Naive thymus-derived CD8-positive, alpha-beta T cell (primary cell): ENCODE measurements around the gene CYP24A1. TPM values are rescaled to one million over a fixed set of nuclear protein-coding genes. Genes with fewer than 3 reads are reported as not detected.

Experiments
- ATAC-seq, 2 donors: fragments of 150-1000 bp; cut with Tn5 transposase in 1 of 2; sonication (Bioruptor Pico), chemical (Tn5 transposase) in 1 of 2; 1 replicate in 1 of 2; 2 replicates in 1 of 2; pipeline ENCODE4 v1.10.0; 2021; ENCODE audit warnings: mild to moderate bottlenecking in 2 of 2, moderate library complexity in 2 of 2
- POLR2A ChIA-PET: fragments of 350-600 bp; sonication (Branson Sonifier 250); formaldehyde crosslinking; loops from one replicate; lab custom pipeline; 2021; ENCODE audit warnings: antibody characterized with exemption; lab: Charles Lee
- DNase-seq, 10 donors: peaks; one replicate each; pipeline versions ENCODE4 v3.0.0 to v3.0.0-alpha.2; 2020 to 2022
- H3K27ac Mint-ChIP-seq, 10 donors: one replicate each; pipeline ENCODE4 v1.8.0; 2020 to 2022; ENCODE audit warnings: mild to moderate bottlenecking in 10 of 10, mixed read lengths in 10 of 10, moderate library complexity in 4 of 10, inconsistent platforms in 1 of 10
- H3K27me3 Mint-ChIP-seq, 5 donors: one replicate each; pipeline ENCODE4 v1.8.0; 2021 to 2022; ENCODE audit warnings: mixed read lengths in 5 of 5
- H3K36me3 Mint-ChIP-seq, 3 donors: one replicate each; pipeline ENCODE4 v1.8.0; 2020 to 2022; ENCODE audit warnings: mixed read lengths in 3 of 3, mild to moderate bottlenecking in 2 of 3, inconsistent platforms in 1 of 3
- H3K4me1 Mint-ChIP-seq, 4 donors: one replicate each; pipeline ENCODE4 v1.8.0; 2021 to 2022; ENCODE audit warnings: mixed read lengths in 4 of 4
- H3K4me3 Mint-ChIP-seq, 10 donors: one replicate each; pipeline ENCODE4 v1.8.0; 2020 to 2022; ENCODE audit warnings: mild to moderate bottlenecking in 10 of 10, mixed read lengths in 10 of 10, moderate library complexity in 6 of 10, inconsistent platforms in 1 of 10
- H3K9me3 Mint-ChIP-seq, 9 donors: one replicate each; pipeline ENCODE4 v1.8.0; 2020 to 2022; ENCODE audit warnings: mixed read lengths in 9 of 9, mild to moderate bottlenecking in 3 of 9, inconsistent platforms in 1 of 9, moderate library complexity in 1 of 9
- polyA plus RNA-seq, 3 donors: library from polyadenylated mRNA; unstranded; fragments of 300-500 nt; fragmentation: Illumina TruSeq; gene quantifications; one replicate each; pipeline ENCODE4 v1.2.3, GENCODE V29; 2021
- total RNA-seq, 8 experiments: library from RNA in 2 of 8; stranded (reverse) in 2 of 8; gene quantifications; one replicate each; pipeline ENCODE4 v1.2.3 and lab custom pipeline; 2021 to 2026

The CYP24A1 gene
- total and polyA plus RNA-seq, 5 experiments from 2014 or later: 0.47 TPM; not detected in 4

GRCh38 chr20:54212226-54212625, 38.4 kb upstream of the CYP24A1 start:
- POLR2A ChIA-PET: interaction anchor here (0.6 to 1.4 kb wide), 2 partner anchors 9 to 156 kb away, joined by 3 to 4 read pairs; no protein-coding TSS in a partner anchor
- H3K36me3 Mint-ChIP-seq: peaks cover 0 to 38% (median 12%) of the 10 kb centered on the region in 3 donors
- no peak for ATAC-seq
- no peaks in the 10 kb centered on the region for H3K9me3 Mint-ChIP-seq
- H3K27me3 Mint-ChIP-seq: no peaks in the 10 kb centered on the region
- no peak overlapping the region for H3K4me3 Mint-ChIP-seq
- peaks cover 20 to 44% (median 40%) of the 10 kb centered on the region in 4 donors for H3K4me1 Mint-ChIP-seq
- H3K27ac Mint-ChIP-seq: no peak overlapping the region
- no peak for DNase-seq

- Mint-ChIP-seq H3K36me3 (peaks cover 0 to 14% (median 0%) of the 10 kb centered on the region in 3 donors), H3K27ac (peak overlapping the region in 8 of 10 donors; percentile 67 to 99 (median 87)), H3K4me3 (peak overlapping the region; percentile 76 to 96 (median 90)), H3K4me1 (peaks cover 19 to 42% (median 33%) of the 10 kb centered on the region in 4 donors), H3K27me3 (no peaks in the 10 kb centered on the region), H3K9me3 (no peaks in the 10 kb centered on the region)
- ATAC-seq: no peak
- POLR2A ChIA-PET: interaction anchor here (0.7 kb wide), 1 partner anchor 147 kb away, joined by 3 read pairs; no protein-coding TSS in a partner anchor
- DNase-seq: no peak
Measured at GRCh38 chr20:54209216-54209813, 35.5 kb upstream of the CYP24A1 start.

GRCh38 chr20:54208548-54209176, 34.9 kb upstream of the CYP24A1 start:
- POLR2A ChIA-PET: interaction anchor here (1.1 to 1.8 kb wide), 3 partner anchors 13 to 336 kb away, joined by 3 to 7 read pairs (median 3); no protein-coding TSS in a partner anchor
- H3K4me1 Mint-ChIP-seq: peaks cover 19 to 42% (median 33%) of the 10 kb centered on the region in 4 donors
- no peak for ATAC-seq

GRCh38 chr20:54207743-54208547, 34.2 kb upstream of the CYP24A1 start, which contains the start of gene PFDN4:
PFDN4 (plus strand) TSS chr20:54208087; CDS start chr20:54208101, 14 bp downstream.
- peak within 1 kb of the TSS; percentile 99 to 100 (median 100) for H3K27ac Mint-ChIP-seq
- H3K9me3 Mint-ChIP-seq: no peaks in the 10 kb centered on the region
- DNase-seq (peak; percentile 61 to 95 (median 79)), ATAC-seq (peak; percentile 91 to 93)
- peaks cover 0 to under 1% (median 0%) of the 10 kb centered on the region in 5 donors for H3K27me3 Mint-ChIP-seq
- peak within 1 kb of the TSS; percentile 76 to 99 (median 98) for H3K4me3 Mint-ChIP-seq
- H3K36me3 Mint-ChIP-seq: peaks cover 0 to 9% (median 0%) of the 10 kb centered on the region in 3 donors
- POLR2A ChIA-PET: interaction anchor here (0.5 to 1.8 kb wide), 7 partner anchors 9 to 1207 kb away, joined by 3 to 7 read pairs (median 3); no protein-coding TSS in a partner anchor
- H3K4me1 Mint-ChIP-seq: peaks cover 18 to 40% (median 33%) of the 10 kb centered on the region in 4 donors

More at GRCh38 chr20:54208548-54209176, 34.9 kb upstream of the CYP24A1 start:
- Mint-ChIP-seq H3K36me3 (peaks cover 0 to 10% (median 0%) of the 10 kb centered on the region in 3 donors), H3K9me3 (no peaks in the 10 kb centered on the region), H3K27me3 (no peaks in the 10 kb centered on the region), H3K4me3 (peak overlapping the region; percentile 76 to 96 (median 90)), H3K27ac (peak overlapping the region; percentile 81 to 99 (median 90))
- DNase-seq: no peak

GRCh38 chr20:54207053-54207742, 33.4 kb upstream of the CYP24A1 start:
- Mint-ChIP-seq H3K9me3 (peaks cover 0 to 1% (median 0%) of the 10 kb centered on the region in 9 donors), H3K36me3 (peaks cover 0 to 8% (median 0%) of the 10 kb centered on the region in 3 donors), H3K4me1 (peaks cover 16 to 34% (median 29%) of the 10 kb centered on the region in 4 donors), H3K4me3 (peak overlapping the region; percentile 76 to 99 (median 98)), H3K27me3 (peaks cover 0 to 3% (median 0%) of the 10 kb centered on the region in 5 donors), H3K27ac (peak overlapping the region; percentile 99 to 100 (median 100))
- ATAC-seq: no peak
- DNase-seq: no peak
- POLR2A ChIA-PET: interaction anchor here (0.5 to 1.8 kb wide), 6 partner anchors 14 to 1206 kb away, joined by 3 to 7 read pairs (median 4); no protein-coding TSS in a partner anchor

GRCh38 chr20:54205450-54205849, 31.7 kb upstream of the CYP24A1 start:
- ATAC-seq (no peak), DNase-seq (no peak)
- peak overlapping the region in 2 of 10 donors; percentile 22 to 58 for H3K27ac Mint-ChIP-seq
- peaks cover 0 to 1% (median 0%) of the 10 kb centered on the region in 9 donors for H3K9me3 Mint-ChIP-seq
- peaks cover 12 to 21% (median 19%) of the 10 kb centered on the region in 4 donors for H3K4me1 Mint-ChIP-seq
- POLR2A ChIA-PET: no interaction called here
- H3K4me3 Mint-ChIP-seq: peak overlapping the region in 2 of 10 donors; percentile 14 to 68
- peaks cover 0 to 3% (median 0%) of the 10 kb centered on the region in 5 donors for H3K27me3 Mint-ChIP-seq
- H3K36me3 Mint-ChIP-seq: no peaks in the 10 kb centered on the region

- ATAC-seq: no peak
- H3K9me3 Mint-ChIP-seq: peaks cover 0 to 1% (median 0%) of the 10 kb centered on the region in 9 donors
- peak overlapping the region in 1 of 10 donors; percentile 41 for H3K4me3 Mint-ChIP-seq
- peaks cover 6 to 12% (median 10%) of the 10 kb centered on the region in 4 donors for H3K4me1 Mint-ChIP-seq
- DNase-seq: no peak
- H3K27ac Mint-ChIP-seq: peak overlapping the region in 1 of 10 donors; percentile 48
- no peaks in the 10 kb centered on the region for H3K36me3 Mint-ChIP-seq
- POLR2A ChIA-PET: no interaction called here
- peaks cover 0 to 3% (median 0%) of the 10 kb centered on the region in 5 donors for H3K27me3 Mint-ChIP-seq
Measured at GRCh38 chr20:54204481-54204880, 30.7 kb upstream of the CYP24A1 start.

- Mint-ChIP-seq H3K27me3 (peaks cover 0 to 3% (median 0%) of the 10 kb centered on the region in 5 donors), H3K27ac (no peak overlapping the region)
Measured at GRCh38 chr20:54204063-54204462, 30.3 kb upstream of the CYP24A1 start.

GRCh38 chr20:54203281-54203680, 29.5 kb upstream of the CYP24A1 start:
- POLR2A ChIA-PET: interaction anchor here (0.6 kb wide), 1 partner anchor 288 kb away, joined by 4 read pairs; no protein-coding TSS in a partner anchor
- Mint-ChIP-seq H3K27me3 (peaks cover 0 to 3% (median 0%) of the 10 kb centered on the region in 5 donors), H3K9me3 (peaks cover 0 to 1% (median 0%) of the 10 kb centered on the region in 9 donors), H3K4me3 (no peak overlapping the region), H3K4me1 (peaks cover 0 to 2% (median 0%) of the 10 kb centered on the region in 4 donors), H3K36me3 (no peaks in the 10 kb centered on the region), H3K27ac (no peak overlapping the region)
- DNase-seq: no peak
- ATAC-seq: no peak

More at GRCh38 chr20:54204063-54204462, 30.3 kb upstream of the CYP24A1 start:
- ATAC-seq: no peak
- POLR2A ChIA-PET: no interaction called here
- no peak overlapping the region for H3K4me3 Mint-ChIP-seq
- no peak for DNase-seq
- peaks cover 0 to 1% (median 0%) of the 10 kb centered on the region in 9 donors for H3K9me3 Mint-ChIP-seq
- H3K4me1 Mint-ChIP-seq: peaks cover 5 to 8% (median 6%) of the 10 kb centered on the region in 4 donors
- H3K36me3 Mint-ChIP-seq: no peaks in the 10 kb centered on the region

GRCh38 chr20:54201268-54201846, 27.6 kb upstream of the CYP24A1 start:
- no peaks in the 10 kb centered on the region for H3K36me3 Mint-ChIP-seq

More at GRCh38 chr20:54201268-54201846, 27.6 kb upstream of the CYP24A1 start:
- POLR2A ChIA-PET: interaction anchor here (0.6 kb wide), 1 partner anchor 1767 kb away, joined by 3 read pairs; no protein-coding TSS in a partner anchor
- H3K9me3 Mint-ChIP-seq: peaks cover 0 to 1% (median 0%) of the 10 kb centered on the region in 9 donors
- no peak for DNase-seq
- no peak overlapping the region for H3K27ac Mint-ChIP-seq
- H3K4me3 Mint-ChIP-seq: no peak overlapping the region
- H3K27me3 Mint-ChIP-seq: peaks cover 0 to 3% (median 0%) of the 10 kb centered on the region in 5 donors
- no peak for ATAC-seq
- peaks cover 0 to 3% (median 0%) of the 10 kb centered on the region in 4 donors for H3K4me1 Mint-ChIP-seq
